Heart left ventricle (tissue), 16 donors: ENCODE results near the gene PLEKHA1. TPM values are rescaled to one million over a fixed set of nuclear protein-coding genes. Genes with fewer than 3 reads are reported as not detected.
A peak's percentile ranks its signal among the peaks of the same experiment; 100 is the strongest.

Experiments
- ATAC-seq, 4 donors: fragments of 200-7000 bp; cut with Tn5 transposase; one replicate each; pipeline ENCODE4 v1.9.1; 2020 to 2022; ENCODE audit warnings: moderate library complexity in 4 of 4, mild to moderate bottlenecking in 3 of 4, moderate number of reproducible peaks in 1 of 4
- DNase-seq, 5 donors: peaks; one replicate each; pipeline ENCODE4 v3.0.0-alpha.2; 2020
- H3K27ac ChIP-seq, 12 donors: fragments of 200-600 bp; sonication (generic) in 4 of 12; one replicate each; pipeline versions ENCODE4 v1.5.0 to v1.8.0; 2016 to 2022; ENCODE audit warnings: mild to moderate bottlenecking in 2 of 12
- H3K27me3 ChIP-seq, 9 donors: fragments of 200-600 bp; sonication (generic) in 2 of 9; one replicate each; pipeline versions ENCODE4 v1.5.1 to v1.8.0; 2016 to 2022; ENCODE audit warnings: mild to moderate bottlenecking in 3 of 9
- H3K36me3 ChIP-seq, 9 donors: fragments of 200-600 bp; sonication (generic) in 2 of 9; one replicate each; pipeline versions ENCODE4 v1.5.0 to v1.8.0; 2018 to 2022; ENCODE audit warnings: mild to moderate bottlenecking in 2 of 9
- H3K4me1 ChIP-seq, 12 donors: fragments of 200-600 bp; sonication (generic) in 4 of 12; one replicate each; pipeline versions ENCODE4 v1.5.0 to v1.8.0; 2016 to 2022; ENCODE audit warnings: mild to moderate bottlenecking in 3 of 12
- H3K4me3 ChIP-seq, 12 donors: fragments of 200-600 bp; sonication (generic) in 4 of 12; one replicate each; pipeline versions ENCODE4 v1.5.0 to v1.8.0; 2017 to 2022; ENCODE audit warnings: mild to moderate bottlenecking in 9 of 12, moderate library complexity in 4 of 12
- H3K9me3 ChIP-seq, 12 donors: fragments of 200-600 bp; sonication (generic) in 4 of 12; one replicate each; pipeline versions ENCODE4 v1.5.0 to v1.8.0; 2016 to 2022; ENCODE audit warnings: mild to moderate bottlenecking in 1 of 12
- CTCF ChIP-seq, 12 donors: fragments of 200-600 bp; sonication (generic) in 4 of 12; IDR thresholded peaks; one replicate each; pipeline versions ENCODE4 v1.5.0 to v1.8.0; 2018 to 2022; ENCODE audit warnings: antibody characterized with exemption in 12 of 12, mild to moderate bottlenecking in 5 of 12
- POLR2A ChIP-seq, 2 donors: fragments of 450-650 bp; IDR thresholded peaks; one replicate each; pipeline ENCODE4 v1.6.1; 2017; ENCODE audit warnings: antibody characterized with exemption in 2 of 2, mild to moderate bottlenecking in 2 of 2, moderate library complexity in 2 of 2
- WGBS, 4 donors: extraction: QIAGEN DNeasy Blood & Tissue Kit in 2 of 4; methylation state at CpG; one replicate each; pipeline versions ENCODE4 v1.1.5 to v1.1.7; 2013 to 2018; 5-methylcytosine and 5-hydroxymethylcytosine counted together
- intact Hi-C, 10 donors: fragments of 100-400 bp; cut with DNase I; formaldehyde crosslinking; loops; one replicate each; pipeline versions ENCODE4 v1.11.1 to v1.14.2; 2022
- polyA plus RNA-seq, 2 donors: library from polyadenylated mRNA; stranded (reverse); fragments of 200-250 nt; gene quantifications; one replicate each; pipeline ENCODE4 v1.2.3, GENCODE V29; 2013
- total RNA-seq, 9 donors: library from RNA; depleted of rRNA in 2 of 9; stranded (reverse); fragments of >200 nt in 2 of 9; fragmentation: NEBNext Ultra II Directional in 3 of 9; extraction: Animal tissue kit (Norgen Biotek cat#: 25700) in 3 of 9; gene quantifications; one replicate each; pipeline versions ENCODE4 v1.1.0 to v1.2.4, GENCODE V29; 2016 to 2023
- donor health status: ischemic (EF 13 %, LVEDD 7.1; RV severe dilation, severe dysfunction).
- donor health status: healthy with polysubstance abuse.
- donor health status: DM: no; HTN: yes; CAD: no.
- donor health status: DM: no; HTN: no; CAD: no.
- donor health status: ischemic (EF 25% LVEDD 6.9; RV normal size, moderate dysfunction).
- donor health status: ischemic (EF 25% LVEDD 5.7; RV mildly dilated, moderate dysfunction).
- donor health status: healthy.
- donor health status: DM: yes; HTN: yes; CAD: no.
- donor health status: ischemic (EF 35%, LVEDD 5.7; RV mildly dilated, moderate dysfunction).
- donor health status: nonischemic (EF 11% LVEDD 7.7; RV severe dilation, severe dysfunction).
- donor health status: DM: yes; HTN: yes; CAD: no.
- donor health status: PGD.
- donor health status: ischemic (EF 29% LVEDD 5.4; RV normal size, mild dysfunction).
- donor health status: nonischemic (EF 23%, LVEDD 6.1; RV moderate dilation, normal function).

Gene PLEKHA1
- total and polyA plus RNA-seq, 11 donors = 14.1 to 70.6 (median 43.3) TPM

DNA sequence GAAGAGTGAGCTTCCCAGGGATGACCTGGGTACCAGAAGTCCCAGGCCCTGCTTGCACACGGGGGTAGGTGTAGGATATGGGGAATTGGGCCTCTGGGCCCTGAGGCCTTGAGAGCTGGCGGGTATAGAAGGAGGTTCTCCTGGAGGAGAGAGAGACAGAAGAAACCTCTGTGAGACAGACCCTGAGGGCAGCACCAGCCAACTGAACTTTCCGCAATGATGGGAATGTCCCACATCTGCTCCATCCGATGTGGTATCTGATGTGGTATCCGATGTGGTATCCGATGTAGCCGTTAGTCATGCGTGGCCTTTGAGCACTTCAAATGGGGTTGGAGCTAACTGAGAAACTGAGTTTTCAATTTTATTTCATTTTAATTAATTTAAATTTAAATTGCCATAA lies 30.6 kb upstream of the PLEKHA1 start:
- Histone ChIP-seq H3K4me1 (peaks cover 0 to 30% (median 8%) of the 10 kb centered on the region in 12 donors), H3K4me3 (no peak overlapping the region), H3K9me3 (no peaks in the 10 kb centered on the region), H3K36me3 (no peaks in the 10 kb centered on the region), H3K27ac (no peak overlapping the region), H3K27me3 (no peaks in the 10 kb centered on the region)
- WGBS, 4 donors = 90 to 97% (median 96%) methylated on average over 8 of the region's 8 CpGs
- DNase-seq (no peak), ATAC-seq (no peak)
- TF ChIP-seq POLR2A (IDR thresholded peaks at IDR 0.05) (no peak), CTCF (IDR thresholded peaks at IDR 0.05) (no peak)
- intact Hi-C loops = loop anchor here (2.0 to 10.0 kb wide), 12 partner anchors 23 to 223 kb away; partner anchors contain the start of gene DMBT1 (in 2 of the 10)

- DNase-seq (peak in 2 of 5 donors; percentile 40 to 45), ATAC-seq (peak; percentile 26 to 59 (median 43))
- WGBS, 4 donors = 72 to 83% (median 81%) methylated on average over 9 of the region's 9 CpGs
- intact Hi-C loops = loop anchor here in 9 of 10 donors (5.0 to 10.0 kb wide), 8 partner anchors 37 to 223 kb away; partner anchors contain the start of gene DMBT1 (in 3 of the 9)
- TF ChIP-seq POLR2A (IDR thresholded peaks at IDR 0.05) (no peak), CTCF (IDR thresholded peaks at IDR 0.05) (no peak)
- Histone ChIP-seq H3K9me3 (no peaks in the 10 kb centered on the region), H3K36me3 (no peaks in the 10 kb centered on the region), H3K27ac (peak overlapping the region in 4 of 12 donors; percentile 2 to 28 (median 20)), H3K27me3 (no peaks in the 10 kb centered on the region), H3K4me3 (no peak overlapping the region), H3K4me1 (peaks cover 0 to 27% (median 8%) of the 10 kb centered on the region in 12 donors)
These were observed 29.7 kb upstream of the PLEKHA1 start for GRCh38 chr10:122344741-122345258.

DNA sequence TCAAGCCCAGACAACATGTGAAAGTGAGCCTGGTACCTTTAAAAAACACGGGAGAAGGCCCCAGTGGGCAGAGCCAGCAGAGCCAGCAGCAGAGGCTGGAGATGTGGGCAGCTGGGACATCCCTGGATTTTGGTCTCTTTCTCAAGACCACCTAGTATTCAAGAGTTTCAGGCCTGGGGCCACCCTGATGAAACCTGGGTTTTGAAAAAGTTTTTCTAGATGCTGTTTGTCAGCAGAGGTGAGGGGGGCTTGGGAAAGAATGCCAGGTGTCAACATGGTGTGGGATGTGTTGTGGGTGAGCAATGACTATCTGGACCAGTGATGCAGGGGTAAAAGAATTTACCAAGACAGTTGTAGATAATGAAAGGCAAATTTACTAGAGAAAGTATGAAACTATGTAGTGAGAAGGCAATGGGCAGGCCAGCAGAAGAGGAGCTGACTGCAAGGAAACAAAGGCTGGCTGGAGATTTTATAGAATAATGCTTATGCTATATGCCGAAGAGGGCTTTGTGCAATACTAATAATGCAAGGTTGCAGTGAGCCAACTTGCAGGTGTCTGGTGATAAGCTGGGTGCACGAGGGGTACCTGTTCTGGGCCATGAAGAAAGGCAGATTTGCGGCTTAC lies 28.1 kb upstream of the PLEKHA1 start:
- H3K36me3 ChIP-seq = no peaks in the 10 kb centered on the region
- TF ChIP-seq POLR2A (IDR thresholded peaks at IDR 0.05) = no peak
- no peak for TF ChIP-seq CTCF (IDR thresholded peaks at IDR 0.05)
- H3K27ac ChIP-seq = no peak overlapping the region
- no peaks in the 10 kb centered on the region for H3K27me3 ChIP-seq
- intact Hi-C loops = loop anchor here in 4 of 10 donors (5.0 to 10.0 kb wide), 3 partner anchors 201 to 218 kb away; partner anchors contain the start of gene DMBT1 (in 3 of the 4)
- WGBS, 4 donors = 93 to 95% (median 94%) methylated on average over 4 of the region's 4 CpGs
- DNase-seq (no peak), ATAC-seq (no peak)
- no peak overlapping the region for H3K4me3 ChIP-seq
- H3K9me3 ChIP-seq = no peaks in the 10 kb centered on the region
- peaks cover 0 to 15% (median 4%) of the 10 kb centered on the region in 12 donors for H3K4me1 ChIP-seq

DNA sequence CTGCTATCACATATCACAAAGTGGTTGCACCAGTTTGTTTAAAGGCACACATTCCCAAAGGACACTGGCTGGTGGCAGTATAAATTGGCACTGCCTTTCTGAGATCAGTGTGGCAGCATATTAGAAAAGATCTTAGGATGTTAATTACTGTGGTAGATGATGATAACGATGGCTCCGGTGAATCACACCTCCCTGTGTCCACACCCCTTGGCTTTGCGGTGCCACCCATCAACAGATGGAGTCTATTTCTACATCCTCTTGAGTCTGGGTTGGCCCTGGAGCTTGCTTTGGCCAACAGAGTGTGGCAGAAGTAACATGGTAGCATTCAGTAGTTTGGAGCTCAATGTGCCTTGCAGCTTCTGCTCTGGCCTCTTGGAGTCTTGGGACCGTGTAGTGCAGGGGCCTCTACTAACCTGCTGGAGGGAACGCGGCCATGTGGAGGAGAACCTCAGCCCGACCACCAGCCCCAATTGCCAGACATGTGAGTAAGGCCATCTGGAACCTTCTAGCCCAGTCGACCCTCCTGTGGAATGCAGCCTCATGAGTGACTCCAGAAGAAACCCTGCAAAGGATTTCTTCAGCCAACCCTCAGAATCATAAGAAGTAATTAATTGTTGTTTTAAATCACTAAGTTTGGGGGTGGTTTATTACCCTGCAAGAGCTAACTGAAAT lies 27.2 kb upstream of the PLEKHA1 start:
- no peaks in the 10 kb centered on the region for H3K9me3 ChIP-seq
- no peak overlapping the region for H3K4me3 ChIP-seq
- TF ChIP-seq POLR2A (IDR thresholded peaks at IDR 0.05) = no peak
- TF ChIP-seq CTCF (IDR thresholded peaks at IDR 0.05) = no peak
- WGBS, 4 donors = 84 to 95% (median 91%) methylated on average over 5 to 8 of the region's 8 CpGs
- H3K4me1 ChIP-seq = peaks cover 0 to 10% (median 0%) of the 10 kb centered on the region in 12 donors
- H3K36me3 ChIP-seq = no peaks in the 10 kb centered on the region
- DNase-seq (no peak), ATAC-seq (no peak)
- intact Hi-C loops = loop anchor here in 4 of 10 donors (5.0 to 10.0 kb wide), 3 partner anchors 200 to 217 kb away; partner anchors contain the start of gene DMBT1 (in 3 of the 4)
- no peaks in the 10 kb centered on the region for H3K27me3 ChIP-seq
- no peak overlapping the region for H3K27ac ChIP-seq
